Stomach (tissue), 9 donors: ENCODE data around the gene RNASE9. TPM values are rescaled to one million over a fixed set of nuclear protein-coding genes. Genes with fewer than 3 reads are reported as not detected.

Experiments
- DNase-seq, 2 donors: peaks; one replicate each; pipeline versions ENCODE4 v3.0.0 to v3.0.0-alpha.2; 2013 to 2019
- H3K27ac ChIP-seq, 5 donors: fragments of 200-600 bp in 4 of 5; sonication (generic) in 4 of 5; one replicate each; pipeline ENCODE4 v1.5.1; 2013 to 2019; ENCODE audit warnings: mild to moderate bottlenecking in 1 of 5, moderate library complexity in 1 of 5
- H3K27me3 ChIP-seq, 3 donors: fragments of 200-600 bp; sonication (generic); one replicate each; pipeline ENCODE4 v1.5.1; 2017 to 2019; ENCODE audit warnings: mixed run types in 1 of 3
- H3K36me3 ChIP-seq, 4 donors: fragments of 200-600 bp; sonication (generic); 1 replicate in 3 of 4; 2 replicates in 1 of 4; pipeline ENCODE4 v1.5.1; 2016 to 2019
- H3K4me1 ChIP-seq, 4 donors: fragments of 200-600 bp; sonication (generic); one replicate each; pipeline ENCODE4 v1.5.1; 2016 to 2019
- H3K4me3 ChIP-seq, 4 donors: fragments of 200-600 bp; sonication (generic) in 3 of 4; one replicate each; pipeline ENCODE4 v1.5.1; 2016 to 2019; ENCODE audit warnings: mild to moderate bottlenecking in 1 of 4
- H3K9me3 ChIP-seq, 4 donors: fragments of 200-600 bp; sonication (generic); one replicate each; pipeline ENCODE4 v1.5.1; 2016 to 2019
- EP300 ChIP-seq: sonication (generic); formaldehyde crosslinking; IDR thresholded peaks from one replicate; pipeline ENCODE4 v1.6.1; 2017; ENCODE audit warnings: antibody characterized with exemption
- POLR2A ChIP-seq, 4 donors: fragments of 450-650 bp; IDR thresholded peaks; one replicate each; pipeline ENCODE4 v1.6.1; 2016; ENCODE audit warnings: antibody characterized with exemption in 4 of 4, control low read depth in 2 of 4, mild to moderate bottlenecking in 1 of 4, moderate library complexity in 1 of 4
- POLR2AphosphoS5 ChIP-seq, 3 donors: sonication (generic); formaldehyde crosslinking; IDR thresholded peaks; one replicate each; pipeline ENCODE4 v1.6.1; 2016; ENCODE audit warnings: antibody characterized with exemption in 3 of 3
- WGBS, 5 donors: extraction: QIAGEN DNeasy Blood & Tissue Kit in 3 of 5; methylation state at CpG; one replicate each; pipeline versions ENCODE4 v1.1.5 to v1.1.7; 2013 to 2018; 5-methylcytosine and 5-hydroxymethylcytosine counted together
- intact Hi-C: fragments of 100-400 bp; cut with DNase I; formaldehyde crosslinking; loops from one replicate; pipeline ENCODE4 v1.15.1; 2023; ENCODE audit warnings: low total_unique reads
- polyA plus RNA-seq, 3 donors: library from polyadenylated mRNA; stranded (reverse); fragments of 200-250 nt; gene quantifications; one replicate each; pipeline ENCODE4 v1.2.3, GENCODE V29; 2013
- total RNA-seq, 5 donors: library from RNA; depleted of rRNA; stranded (reverse); fragments of >200 nt; gene quantifications; one replicate each; pipeline versions ENCODE4 v1.1.0 to v1.2.3, GENCODE V29; 2014 to 2016
- TF ChIP-seq, protein P1 (sequence below), 7 experiments: fragments of 450-650 bp in 4 of 7; fragments of 200-600 bp in 3 of 7; sonication (generic) in 3 of 7; IDR thresholded peaks; one replicate each; pipeline ENCODE4 v1.5.1; 2016 to 2019; ENCODE audit warnings: antibody characterized with exemption in 7 of 7, control low read depth in 2 of 7, mild to moderate bottlenecking in 1 of 7
- donor health status: healthy with polysubstance abuse.
- donor health status: Bipolar disorder and iron deficiency.
- donor health status: healthy.

RNASE9 gene
- total and polyA plus RNA-seq, 8 donors = not detected

DNA sequence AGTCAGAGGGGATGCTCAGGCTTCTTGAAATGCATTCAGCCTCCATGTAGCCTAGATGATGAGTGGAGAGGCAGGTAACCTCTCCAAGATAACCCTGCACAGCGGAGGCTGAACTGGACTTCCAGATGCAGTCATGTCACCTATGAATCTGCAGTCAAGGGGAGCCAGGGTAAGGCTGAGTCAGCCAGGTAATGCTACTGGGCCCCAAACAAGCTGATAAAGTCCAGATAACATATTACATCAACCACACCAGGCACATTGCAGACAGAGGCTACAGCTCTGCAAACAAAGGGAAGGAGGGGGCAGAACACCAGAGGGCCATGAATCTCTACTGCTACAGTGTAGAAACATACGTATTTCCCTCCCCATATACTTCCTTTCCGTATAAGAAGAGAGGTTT is 14.0 kb downstream of the RNASE9 start:
- DNase-seq = peak in 1 of 2 donors; percentile 43
- Histone ChIP-seq H3K9me3 (no peaks in the 10 kb centered on the region), H3K27me3 (no peaks in the 10 kb centered on the region), H3K36me3 (no peaks in the 10 kb centered on the region), H3K27ac (no peak overlapping the region), H3K4me1 (no peaks in the 10 kb centered on the region), H3K4me3 (no peak overlapping the region)
- WGBS, 5 donors = 33 to 43% (median 40%) methylated on average over 3 of the region's 3 CpGs
- no peak for TF ChIP-seq POLR2AphosphoS5 (IDR thresholded peaks at IDR 0.05)
- TF ChIP-seq, protein P1, sequence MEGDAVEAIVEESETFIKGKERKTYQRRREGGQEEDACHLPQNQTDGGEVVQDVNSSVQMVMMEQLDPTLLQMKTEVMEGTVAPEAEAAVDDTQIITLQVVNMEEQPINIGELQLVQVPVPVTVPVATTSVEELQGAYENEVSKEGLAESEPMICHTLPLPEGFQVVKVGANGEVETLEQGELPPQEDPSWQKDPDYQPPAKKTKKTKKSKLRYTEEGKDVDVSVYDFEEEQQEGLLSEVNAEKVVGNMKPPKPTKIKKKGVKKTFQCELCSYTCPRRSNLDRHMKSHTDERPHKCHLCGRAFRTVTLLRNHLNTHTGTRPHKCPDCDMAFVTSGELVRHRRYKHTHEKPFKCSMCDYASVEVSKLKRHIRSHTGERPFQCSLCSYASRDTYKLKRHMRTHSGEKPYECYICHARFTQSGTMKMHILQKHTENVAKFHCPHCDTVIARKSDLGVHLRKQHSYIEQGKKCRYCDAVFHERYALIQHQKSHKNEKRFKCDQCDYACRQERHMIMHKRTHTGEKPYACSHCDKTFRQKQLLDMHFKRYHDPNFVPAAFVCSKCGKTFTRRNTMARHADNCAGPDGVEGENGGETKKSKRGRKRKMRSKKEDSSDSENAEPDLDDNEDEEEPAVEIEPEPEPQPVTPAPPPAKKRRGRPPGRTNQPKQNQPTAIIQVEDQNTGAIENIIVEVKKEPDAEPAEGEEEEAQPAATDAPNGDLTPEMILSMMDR (IDR thresholded peaks at IDR 0.05) = no peak
- TF ChIP-seq POLR2A (IDR thresholded peaks at IDR 0.05) = no peak
- TF ChIP-seq EP300 = no peak
- intact Hi-C loops = no loop called here

DNA sequence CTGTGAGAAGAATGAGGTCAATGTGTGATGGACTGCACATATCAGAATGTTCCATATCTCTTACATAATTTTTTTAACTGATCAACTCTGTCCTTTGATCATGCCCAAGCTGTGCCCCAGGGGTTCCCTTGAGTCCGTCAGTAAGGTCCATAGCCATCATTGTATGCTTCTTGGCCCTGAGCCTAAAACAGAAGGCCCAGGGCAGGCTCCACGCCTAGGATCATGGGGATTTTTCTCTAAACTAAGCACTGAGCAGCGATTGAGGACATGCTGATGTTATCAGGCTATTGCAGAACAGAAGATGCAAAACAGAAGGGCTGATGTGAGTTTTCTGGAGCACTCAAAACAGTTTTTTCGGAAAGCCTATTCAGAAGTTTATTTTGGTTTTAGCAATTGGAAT is 20.9 kb downstream of the RNASE9 start:
- H3K27ac ChIP-seq = no peak overlapping the region
- H3K4me1 ChIP-seq = no peaks in the 10 kb centered on the region
- H3K36me3 ChIP-seq = no peaks in the 10 kb centered on the region
- H3K27me3 ChIP-seq = no peaks in the 10 kb centered on the region
- 47 to 67% (median 52%) methylated on average over 4 of the region's 4 CpGs for WGBS, 5 donors
- intact Hi-C loops = loop anchor here (10.0 kb wide), 1 partner anchor 65 kb away; no protein-coding TSS in a partner anchor
- DNase-seq = no peak
- H3K4me3 ChIP-seq = no peak overlapping the region
- TF ChIP-seq EP300 = no peak
- TF ChIP-seq, protein P1 (IDR thresholded peaks at IDR 0.05) = no peak
- no peak for TF ChIP-seq POLR2A (IDR thresholded peaks at IDR 0.05)
- no peak for TF ChIP-seq POLR2AphosphoS5 (IDR thresholded peaks at IDR 0.05)
- H3K9me3 ChIP-seq = no peaks in the 10 kb centered on the region

DNA sequence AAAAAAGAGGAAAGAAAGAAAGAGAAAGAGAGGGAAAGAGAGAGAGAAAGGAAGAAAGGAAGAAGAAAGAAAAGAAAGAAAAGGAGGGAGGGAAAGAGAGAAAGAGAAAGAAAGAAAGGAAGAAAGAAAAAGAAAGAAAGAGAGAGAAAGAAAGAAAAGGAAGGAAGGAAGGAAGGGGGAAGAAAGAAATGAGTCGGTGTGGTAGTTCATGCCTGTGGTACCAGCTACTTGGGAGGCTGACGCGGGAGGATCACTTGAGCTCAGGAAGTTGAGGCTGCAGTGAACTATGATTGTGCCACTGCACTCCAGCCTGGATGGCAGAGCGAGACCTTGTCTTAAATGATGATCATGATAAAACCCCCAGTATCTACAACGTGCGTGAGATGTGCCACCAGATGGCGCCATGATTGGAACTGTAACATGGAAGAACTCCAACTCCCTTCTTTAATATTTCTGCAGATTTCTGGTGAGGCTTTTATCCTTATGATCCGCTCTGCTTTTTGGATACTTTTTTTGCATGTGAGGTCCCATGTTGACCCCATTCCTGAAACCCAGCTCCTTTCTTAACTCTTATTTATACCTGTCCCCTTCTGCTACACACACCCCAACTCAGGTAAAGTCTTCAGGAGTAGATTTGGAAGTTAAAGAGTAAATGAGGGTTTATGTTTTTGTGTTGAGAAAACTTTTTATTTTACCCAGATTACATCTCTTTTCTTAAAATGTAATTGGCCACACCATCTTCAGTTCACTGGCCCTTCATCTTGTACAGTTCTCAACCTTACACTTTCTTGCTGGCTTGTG is 29.9 kb downstream of the RNASE9 start:
- no peak overlapping the region for H3K27ac ChIP-seq
- DNase-seq = peak; percentile 73 to 84
- peaks cover 0 to 8% (median 2%) of the 10 kb centered on the region in 4 donors for H3K4me1 ChIP-seq
- intact Hi-C loops = loop anchor here (10.0 kb wide), 1 partner anchor 74 kb away; no protein-coding TSS in a partner anchor
- H3K36me3 ChIP-seq = no peaks in the 10 kb centered on the region
- WGBS, 5 donors = 14 to 20% (median 17%) methylated on average over 8 of the region's 8 CpGs
- no peaks in the 10 kb centered on the region for H3K9me3 ChIP-seq
- TF ChIP-seq EP300 (no peak), POLR2AphosphoS5 (IDR thresholded peaks at IDR 0.05) (no peak), POLR2A (IDR thresholded peaks at IDR 0.05) (no peak)
- TF ChIP-seq, protein P1 (IDR thresholded peaks at IDR 0.05) = peak in 4 of 7 experiments; percentile 45 to 60 (median 52)
- no peaks in the 10 kb centered on the region for H3K27me3 ChIP-seq
- H3K4me3 ChIP-seq = no peak overlapping the region

DNA sequence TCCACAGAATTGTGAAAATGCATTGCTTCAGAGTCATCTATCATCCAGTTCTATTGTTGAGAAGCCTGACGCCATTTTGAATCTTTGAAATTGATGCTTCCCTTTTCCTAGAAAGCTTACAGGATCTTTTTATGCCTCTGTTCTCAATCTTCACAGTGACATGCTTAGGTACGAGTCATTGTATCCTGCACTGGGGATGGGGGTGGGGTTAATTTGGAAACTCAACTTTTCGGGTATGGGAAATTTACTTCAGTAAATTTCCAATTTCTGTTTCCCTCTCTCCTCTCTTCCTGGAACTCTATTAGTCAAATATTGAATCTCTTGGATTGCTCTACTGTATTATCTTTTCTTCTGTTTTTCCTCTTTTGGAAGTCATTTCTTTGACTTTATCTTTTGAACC is 31.0 kb downstream of the RNASE9 start:
- Histone ChIP-seq H3K27me3 (no peaks in the 10 kb centered on the region), H3K4me3 (no peak overlapping the region), H3K9me3 (no peaks in the 10 kb centered on the region), H3K36me3 (no peaks in the 10 kb centered on the region), H3K4me1 (peaks cover 0 to 8% (median 2%) of the 10 kb centered on the region in 4 donors), H3K27ac (no peak overlapping the region)
- intact Hi-C loops = loop anchor here (10.0 kb wide), 1 partner anchor 75 kb away; no protein-coding TSS in a partner anchor
- 69 to 77% (median 73%) methylated on average over 3 of the region's 3 CpGs for WGBS, 5 donors
- TF ChIP-seq POLR2AphosphoS5 (IDR thresholded peaks at IDR 0.05) = no peak
- TF ChIP-seq EP300 = no peak
- TF ChIP-seq, protein P1 (IDR thresholded peaks at IDR 0.05) = no peak
- TF ChIP-seq POLR2A (IDR thresholded peaks at IDR 0.05) = no peak
- no peak for DNase-seq
